ENCODE data around the gene DLG1. TPM values are rescaled to one million over a fixed set of nuclear protein-coding genes. Genes with fewer than 3 reads are reported as not detected.
"Not testable (repeated sequence)": the region's sequence is repeated elsewhere in the genome, so short reads cannot be mapped to it uniquely, and the experiment has no call there.

DLG1 gene
- polyA plus RNA-seq, 1 experiment = 58.9 TPM

DNA sequence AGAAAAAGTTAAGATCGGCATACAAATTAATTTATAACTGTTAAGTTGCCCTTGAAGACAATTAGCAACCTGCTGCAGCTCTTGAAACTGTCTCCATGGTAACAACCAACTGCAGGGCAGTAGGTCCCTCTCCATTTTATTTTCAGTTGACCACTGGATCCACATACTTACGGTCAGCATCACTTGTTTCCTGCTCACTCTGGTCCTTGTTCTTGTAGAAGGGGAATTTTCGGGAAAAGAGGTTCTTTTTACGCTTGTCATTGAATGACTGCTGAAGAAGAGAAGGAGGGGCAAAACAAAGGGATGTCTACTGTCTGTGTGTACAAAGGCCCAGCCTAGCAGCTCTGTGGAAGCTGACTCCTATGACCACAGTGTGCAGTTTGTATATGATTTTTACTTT lies 222.0 kb downstream of the DLG1 start:
- POLR2A ChIA-PET = no interaction called here
- DNase-seq (ENCODE audit: low read depth, low spot score) = no peak
- Histone ChIP-seq H3K27ac (ENCODE audit: low read depth, low read length) (no peak overlapping the region), H3K27me3 (ENCODE audit: control insufficient read depth, insufficient read depth, low read length) (no peaks in the 10 kb centered on the region), H3K4me3 (ENCODE audit: low read depth, low read length) (no peak overlapping the region), H3K9me3 (ENCODE audit: control insufficient read depth, insufficient read depth, low read length) (no peaks in the 10 kb centered on the region)
- TF ChIP-seq, protein P1, sequence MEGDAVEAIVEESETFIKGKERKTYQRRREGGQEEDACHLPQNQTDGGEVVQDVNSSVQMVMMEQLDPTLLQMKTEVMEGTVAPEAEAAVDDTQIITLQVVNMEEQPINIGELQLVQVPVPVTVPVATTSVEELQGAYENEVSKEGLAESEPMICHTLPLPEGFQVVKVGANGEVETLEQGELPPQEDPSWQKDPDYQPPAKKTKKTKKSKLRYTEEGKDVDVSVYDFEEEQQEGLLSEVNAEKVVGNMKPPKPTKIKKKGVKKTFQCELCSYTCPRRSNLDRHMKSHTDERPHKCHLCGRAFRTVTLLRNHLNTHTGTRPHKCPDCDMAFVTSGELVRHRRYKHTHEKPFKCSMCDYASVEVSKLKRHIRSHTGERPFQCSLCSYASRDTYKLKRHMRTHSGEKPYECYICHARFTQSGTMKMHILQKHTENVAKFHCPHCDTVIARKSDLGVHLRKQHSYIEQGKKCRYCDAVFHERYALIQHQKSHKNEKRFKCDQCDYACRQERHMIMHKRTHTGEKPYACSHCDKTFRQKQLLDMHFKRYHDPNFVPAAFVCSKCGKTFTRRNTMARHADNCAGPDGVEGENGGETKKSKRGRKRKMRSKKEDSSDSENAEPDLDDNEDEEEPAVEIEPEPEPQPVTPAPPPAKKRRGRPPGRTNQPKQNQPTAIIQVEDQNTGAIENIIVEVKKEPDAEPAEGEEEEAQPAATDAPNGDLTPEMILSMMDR (IDR thresholded peaks at IDR 0.05; ENCODE audit: low read depth, low read length) = no peak
- CTCF ChIA-PET = interaction anchor here (1.0 kb wide), 1 partner anchor 111 kb away, joined by 4 read pairs; no protein-coding TSS in a partner anchor

DNA sequence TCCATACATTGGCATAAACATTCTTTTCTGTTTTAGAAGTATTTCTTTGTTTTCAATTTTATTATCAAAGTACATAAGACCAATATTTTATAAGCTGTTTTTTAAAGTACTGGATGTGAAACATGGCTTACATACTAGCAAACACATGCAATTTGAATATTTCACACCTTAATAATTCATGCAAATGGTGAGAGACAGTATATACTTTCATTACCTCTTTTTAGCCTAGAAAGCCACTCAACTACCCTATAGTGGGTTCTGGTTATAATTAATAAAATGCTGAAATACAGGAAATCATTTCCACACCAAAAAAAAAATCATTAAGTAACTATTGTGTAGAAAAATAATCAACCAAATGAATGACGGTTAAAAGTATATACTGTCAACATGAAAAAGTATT lies 230.3 kb downstream of the DLG1 start:
- CTCF ChIA-PET = no interaction called here
- H3K4me3 ChIP-seq (ENCODE audit: low read depth, low read length) = no peak overlapping the region
- POLR2A ChIA-PET = no interaction called here
- no peaks in the 10 kb centered on the region for H3K9me3 ChIP-seq (ENCODE audit: control insufficient read depth, insufficient read depth, low read length)
- no peak for DNase-seq (ENCODE audit: low read depth, low spot score)
- TF ChIP-seq, protein P1 (IDR thresholded peaks at IDR 0.05; ENCODE audit: low read depth, low read length) = no peak
- no peak overlapping the region for H3K27ac ChIP-seq (ENCODE audit: low read depth, low read length)
- no peaks in the 10 kb centered on the region for H3K27me3 ChIP-seq (ENCODE audit: control insufficient read depth, insufficient read depth, low read length)

DNA sequence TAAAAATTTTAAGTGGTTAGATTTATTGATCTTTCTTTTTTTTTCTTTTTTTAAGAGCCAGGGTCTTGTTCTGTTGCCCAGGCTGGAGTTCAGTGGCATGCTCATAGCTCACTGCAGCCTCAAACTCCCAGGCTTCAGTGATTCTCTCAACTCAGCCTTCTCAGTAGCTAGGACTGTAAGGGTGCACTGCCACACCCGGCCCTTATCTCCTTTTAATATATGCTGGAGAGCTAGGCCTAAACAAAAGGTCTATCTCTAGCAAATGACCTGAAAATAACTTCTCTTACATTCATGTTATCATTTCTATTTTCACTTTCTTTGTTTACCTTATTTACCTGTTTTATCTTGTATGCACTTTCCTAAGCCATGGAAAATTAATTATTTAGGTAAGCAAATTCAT lies 233.6 kb downstream of the DLG1 start:
- no peak for DNase-seq (ENCODE audit: low read depth, low spot score)
- POLR2A ChIA-PET = no interaction called here
- Histone ChIP-seq H3K27me3 (ENCODE audit: control insufficient read depth, insufficient read depth, low read length) (no peaks in the 10 kb centered on the region), H3K9me3 (ENCODE audit: control insufficient read depth, insufficient read depth, low read length) (no peaks in the 10 kb centered on the region), H3K4me3 (ENCODE audit: low read depth, low read length) (no peak overlapping the region), H3K27ac (ENCODE audit: low read depth, low read length) (no peak overlapping the region)
- CTCF ChIA-PET = no interaction called here
- TF ChIP-seq, protein P1 (IDR thresholded peaks at IDR 0.05; ENCODE audit: low read depth, low read length) = no peak

DNA sequence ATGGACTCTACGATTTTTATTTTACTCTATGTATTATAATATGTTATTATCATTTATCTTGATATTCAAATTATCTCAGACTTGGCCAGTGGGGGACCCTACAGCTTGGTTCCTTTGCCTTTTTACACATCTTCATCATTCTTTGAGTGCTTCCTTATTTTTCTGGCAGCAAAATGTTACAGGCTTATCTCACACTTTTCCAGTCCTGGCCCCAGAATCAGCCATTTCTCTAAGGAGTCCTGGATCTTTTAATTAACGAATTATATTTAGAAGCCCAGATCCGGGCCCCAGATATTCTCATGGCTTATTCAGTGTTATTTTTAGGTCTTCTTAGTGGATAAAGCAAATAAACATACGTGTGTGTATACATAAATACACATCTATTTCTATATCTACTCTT lies 236.0 kb downstream of the DLG1 start:
- CTCF ChIA-PET = no interaction called here
- Histone ChIP-seq H3K27ac (ENCODE audit: low read depth, low read length) (no peak overlapping the region), H3K27me3 (ENCODE audit: control insufficient read depth, insufficient read depth, low read length) (no peaks in the 10 kb centered on the region), H3K9me3 (ENCODE audit: control insufficient read depth, insufficient read depth, low read length) (no peaks in the 10 kb centered on the region; the same call in 1 of the 2 replicates), H3K4me3 (ENCODE audit: low read depth, low read length) (no peak overlapping the region)
- DNase-seq (ENCODE audit: low read depth, low spot score) = no peak
- POLR2A ChIA-PET = no interaction called here
- TF ChIP-seq, protein P1 (IDR thresholded peaks at IDR 0.05; ENCODE audit: low read depth, low read length) = no peak

DNA sequence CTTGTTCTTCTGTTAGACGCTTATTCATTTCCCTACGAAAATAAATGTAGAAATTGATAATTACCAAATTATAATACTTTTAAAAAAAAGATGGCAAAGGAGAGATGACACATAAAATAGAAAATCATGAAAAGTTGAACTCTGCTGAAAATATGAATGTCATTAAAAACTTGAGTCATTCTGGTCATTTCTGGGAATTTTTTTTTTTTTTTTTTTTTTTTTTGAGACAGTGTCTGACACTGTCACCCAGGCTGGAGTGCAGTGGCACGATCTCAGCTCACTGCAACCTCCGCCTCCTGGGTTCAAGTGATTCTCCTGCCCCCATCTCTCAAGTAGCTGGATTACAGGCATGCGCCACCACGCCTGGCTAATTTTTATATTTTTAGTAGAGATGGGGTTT lies 246.8 kb downstream of the DLG1 start:
- POLR2A ChIA-PET; H3K9me3 ChIP-seq (ENCODE audit: control insufficient read depth, insufficient read depth, low read length); DNase-seq (ENCODE audit: low read depth, low spot score); H3K27me3 ChIP-seq (ENCODE audit: control insufficient read depth, insufficient read depth, low read length); CTCF ChIA-PET; H3K27ac ChIP-seq (ENCODE audit: low read depth, low read length); H3K4me3 ChIP-seq (ENCODE audit: low read depth, low read length): not testable (repeated sequence)

DNA sequence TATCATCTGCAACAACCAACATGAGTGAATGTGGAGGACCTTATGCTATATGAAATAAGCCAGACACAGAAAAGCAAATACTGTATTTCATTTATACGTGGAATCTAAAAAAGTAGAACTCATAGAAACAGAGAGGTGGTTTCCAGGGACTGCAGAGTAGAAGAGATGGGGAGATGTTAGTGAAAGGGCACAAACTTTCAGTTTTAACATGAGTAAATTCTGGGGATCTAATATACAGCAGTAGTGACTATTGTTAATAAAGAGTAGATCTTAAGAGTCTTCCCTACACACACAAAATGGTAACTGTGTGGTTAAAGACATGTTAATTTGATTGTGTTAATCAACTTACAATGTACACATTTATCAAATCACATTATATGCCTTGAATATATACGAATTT lies 247.9 kb downstream of the DLG1 start:
- DNase-seq (ENCODE audit: low read depth, low spot score) = no peak
- POLR2A ChIA-PET = no interaction called here
- Histone ChIP-seq H3K4me3 (ENCODE audit: low read depth, low read length) (no peak overlapping the region), H3K27ac (ENCODE audit: low read depth, low read length) (no peak overlapping the region), H3K9me3 (ENCODE audit: control insufficient read depth, insufficient read depth, low read length) (no peaks in the 10 kb centered on the region), H3K27me3 (ENCODE audit: control insufficient read depth, insufficient read depth, low read length) (no peaks in the 10 kb centered on the region)
- CTCF ChIA-PET = no interaction called here
- TF ChIP-seq, protein P1 (IDR thresholded peaks at IDR 0.05; ENCODE audit: low read depth, low read length) = no peak

Measured in AG04450 (cell line).